ENCODE measurements around the gene RBMS3.
"Not testable (repeated sequence)": the region's sequence is repeated elsewhere in the genome, so short reads cannot be mapped to it uniquely, and the experiment has no call there.

RBMS3 gene

DNA sequence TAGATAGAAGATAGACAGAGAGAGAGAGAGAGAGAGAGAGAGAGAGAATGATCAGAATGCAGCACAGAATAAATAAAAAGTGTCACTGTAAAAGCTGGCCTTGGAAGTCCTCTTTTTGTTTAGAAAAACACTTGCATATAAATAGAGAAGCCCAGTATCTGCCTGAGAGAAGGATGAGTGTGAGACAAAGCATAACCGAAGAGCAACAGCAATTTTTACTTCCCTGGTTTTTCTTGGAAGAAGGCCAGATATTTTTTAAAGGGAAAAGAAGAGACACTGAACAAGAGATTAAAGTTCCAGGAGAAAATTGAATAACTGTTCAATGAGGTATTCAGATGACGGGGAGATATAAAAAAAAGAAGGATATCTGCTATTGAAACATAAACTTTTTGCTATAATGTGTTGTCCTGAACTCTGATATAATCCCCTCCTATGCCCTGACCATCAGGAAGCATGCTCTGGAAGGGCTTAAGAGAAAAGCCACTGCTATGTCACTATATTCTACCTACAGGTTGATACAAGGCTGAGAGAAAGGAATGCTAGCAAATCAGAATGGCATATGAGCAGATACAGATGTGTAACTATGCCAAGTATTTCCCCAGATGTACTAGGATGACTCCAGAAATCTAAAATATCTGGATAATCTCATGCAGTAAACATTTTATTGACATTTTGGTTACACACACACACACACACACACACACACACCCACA, 358.9 kb downstream of the RBMS3 start:
- no peak for DNase-seq

DNA sequence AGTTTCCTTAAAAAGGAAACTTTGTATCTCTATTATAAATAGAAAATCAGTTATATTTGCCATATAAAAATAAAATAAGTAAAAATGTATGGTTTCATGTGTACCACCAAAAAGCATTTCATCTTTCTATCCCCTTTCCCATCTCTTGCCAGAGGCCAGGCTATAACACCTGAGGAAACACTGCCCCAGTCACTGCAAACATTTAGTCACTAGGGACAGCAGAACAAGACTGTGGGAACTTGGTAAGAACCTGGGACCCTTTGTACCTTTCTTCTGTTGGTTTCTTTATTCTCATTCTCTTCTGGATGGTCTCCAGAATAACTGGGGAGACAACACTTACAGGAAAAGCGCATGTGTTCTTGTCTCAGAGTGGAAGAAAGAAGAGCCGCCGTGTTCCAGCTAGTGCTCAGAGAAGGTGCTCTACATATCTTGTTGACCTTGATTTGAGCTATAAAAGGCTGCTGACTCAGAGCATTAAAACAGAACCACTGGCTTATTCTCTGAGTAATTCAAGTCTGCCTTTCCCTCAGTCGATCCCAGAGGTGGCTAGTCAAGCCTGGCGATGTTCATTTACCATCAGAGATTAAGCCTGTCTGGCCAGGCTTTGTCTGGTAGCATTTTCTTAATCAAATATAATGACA, 361.6 kb downstream of the RBMS3 start:
- no peak for DNase-seq

DNA sequence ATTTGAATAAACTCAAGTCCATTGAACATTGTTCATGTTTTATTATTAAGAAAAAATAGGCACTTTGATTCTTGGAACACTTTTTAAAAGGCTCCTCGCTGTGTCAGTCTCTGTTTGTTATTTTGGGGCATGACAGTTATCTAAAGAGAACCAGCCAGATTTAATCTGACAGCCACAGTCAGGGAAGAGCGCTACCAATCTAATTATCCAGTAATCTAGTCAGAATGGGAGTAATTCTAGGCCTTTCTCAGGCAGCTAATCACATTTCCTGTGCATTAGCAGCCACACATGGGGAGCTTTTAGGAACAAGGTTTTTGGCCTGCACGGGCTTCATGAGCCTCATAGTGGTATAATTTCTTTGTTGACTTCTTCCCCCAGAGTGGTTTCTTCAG, 362.2 kb downstream of the RBMS3 start:
- DNase-seq: no peak

DNA sequence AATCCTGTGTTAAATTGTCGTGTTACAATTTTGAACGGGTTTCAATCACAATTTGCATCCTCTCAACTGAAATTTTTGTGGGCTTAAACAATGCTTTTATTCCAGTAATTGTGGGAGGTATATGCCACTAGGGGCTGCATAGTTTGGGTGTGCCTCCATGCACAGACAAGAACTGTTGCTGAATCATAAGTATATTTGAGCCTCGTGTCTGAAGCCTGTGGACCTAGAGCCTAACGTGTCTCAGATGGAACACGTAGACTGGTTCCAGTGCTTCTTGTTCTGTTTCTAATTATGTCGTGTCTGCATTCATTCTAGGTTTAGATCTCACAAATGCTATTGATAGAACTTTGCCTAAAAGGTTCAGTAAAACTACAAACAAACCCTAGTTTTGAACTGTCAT, 363.4 kb downstream of the RBMS3 start:
- DNase-seq: no peak

DNA sequence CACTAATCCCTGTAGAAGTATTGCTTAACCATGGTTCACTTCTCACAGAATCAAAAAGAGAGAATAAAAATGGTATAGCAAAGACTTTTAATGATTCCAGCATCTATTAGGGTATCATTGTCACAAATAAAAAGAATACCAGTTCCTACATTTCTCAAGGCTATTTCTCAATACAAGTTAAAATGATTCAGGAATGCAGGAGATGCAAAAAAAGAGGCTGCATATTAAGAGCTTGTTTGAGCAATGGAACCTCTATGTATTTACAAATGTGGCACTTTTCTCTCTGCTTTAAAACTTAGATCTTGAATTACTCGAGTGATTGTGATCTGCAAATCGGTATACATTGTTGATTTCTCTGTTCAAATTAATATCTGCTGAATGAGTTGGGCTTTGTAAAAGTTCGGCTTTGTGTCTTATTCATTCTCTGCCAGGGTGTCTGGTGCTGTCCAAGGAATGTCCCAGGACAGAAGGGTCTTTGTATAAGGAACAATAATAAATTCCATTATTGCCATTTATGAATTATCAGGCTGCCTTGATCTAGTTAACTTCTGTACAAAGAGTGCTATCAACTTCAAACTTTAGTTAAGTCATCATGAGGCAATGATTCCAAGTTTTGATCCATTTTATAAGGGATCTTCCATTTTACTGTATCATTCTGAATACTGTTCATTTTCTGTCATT, 364.2 kb downstream of the RBMS3 start:
- DNase-seq: no peak

DNA sequence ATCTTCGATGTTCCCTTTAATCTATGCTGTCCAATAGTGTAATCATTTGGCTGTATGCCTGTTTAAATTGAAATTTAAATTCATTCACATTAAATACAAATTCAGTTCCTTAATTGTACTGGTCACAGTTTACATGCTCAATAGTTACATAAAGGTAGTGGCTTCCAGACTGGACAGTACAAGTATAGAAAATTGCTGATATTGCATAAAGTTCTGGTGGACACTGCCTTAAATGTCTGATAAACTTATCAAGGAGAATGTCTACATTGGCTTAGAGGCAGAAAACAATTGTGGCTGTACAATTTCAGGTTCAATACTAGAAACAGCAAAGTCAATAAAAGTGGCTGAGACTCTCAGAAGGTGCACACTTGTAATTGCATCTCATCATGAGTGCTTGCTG, 365.2 kb downstream of the RBMS3 start:
- no peak for DNase-seq

DNA sequence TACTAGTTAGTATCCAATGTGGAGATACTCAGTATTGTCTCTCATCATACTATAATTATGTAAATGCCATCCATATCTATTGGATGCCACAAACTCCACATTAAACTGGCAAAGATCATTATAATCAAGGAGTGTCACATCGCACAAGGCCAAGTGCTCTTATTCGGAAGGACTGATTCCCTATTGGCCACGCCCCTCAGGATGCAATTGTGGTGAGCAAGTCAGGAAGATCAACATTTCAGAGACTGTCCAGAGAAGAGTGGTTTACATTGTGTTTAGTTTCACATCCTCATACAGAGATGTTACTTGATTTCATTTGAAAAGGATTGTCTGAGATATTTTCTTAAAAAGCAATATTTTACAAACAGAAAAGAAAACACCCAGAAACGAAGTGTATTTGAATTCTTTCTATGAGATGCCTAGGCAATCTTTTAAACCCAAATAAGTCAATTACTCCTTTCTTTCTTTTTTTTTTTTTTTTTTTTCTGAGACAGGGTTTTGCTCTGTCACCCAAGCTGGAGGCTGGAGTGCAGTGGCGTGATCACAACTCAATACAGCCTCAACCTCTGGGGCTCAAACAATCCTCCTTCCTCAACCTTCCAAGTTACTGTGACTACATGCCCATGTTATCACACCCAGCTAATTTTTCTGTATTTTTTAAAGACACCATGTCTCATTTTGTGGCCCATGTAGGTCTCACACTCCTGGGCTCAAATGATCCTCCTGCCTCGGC, 369.1 kb downstream of the RBMS3 start:
- DNase-seq: no peak

DNA sequence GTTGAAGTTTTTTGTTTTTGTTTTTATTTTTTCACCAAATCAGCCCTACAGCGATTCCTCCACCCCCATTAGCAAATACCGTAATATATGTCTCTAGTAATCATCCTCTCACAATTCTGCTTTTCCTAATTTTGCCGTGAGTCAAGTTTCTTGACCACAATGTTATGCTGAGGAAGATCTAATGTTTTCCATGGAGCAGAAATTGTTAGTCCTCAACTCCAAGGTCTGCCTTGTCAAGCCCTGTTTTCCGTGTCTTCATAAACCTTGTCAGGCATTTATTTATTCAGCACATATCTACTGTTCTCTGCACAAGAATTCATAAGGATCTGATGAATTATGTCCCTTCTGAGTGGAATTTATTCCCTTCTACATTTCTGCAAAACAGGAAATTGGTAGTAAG, 372.8 kb downstream of the RBMS3 start:
- DNase-seq: no peak

DNA sequence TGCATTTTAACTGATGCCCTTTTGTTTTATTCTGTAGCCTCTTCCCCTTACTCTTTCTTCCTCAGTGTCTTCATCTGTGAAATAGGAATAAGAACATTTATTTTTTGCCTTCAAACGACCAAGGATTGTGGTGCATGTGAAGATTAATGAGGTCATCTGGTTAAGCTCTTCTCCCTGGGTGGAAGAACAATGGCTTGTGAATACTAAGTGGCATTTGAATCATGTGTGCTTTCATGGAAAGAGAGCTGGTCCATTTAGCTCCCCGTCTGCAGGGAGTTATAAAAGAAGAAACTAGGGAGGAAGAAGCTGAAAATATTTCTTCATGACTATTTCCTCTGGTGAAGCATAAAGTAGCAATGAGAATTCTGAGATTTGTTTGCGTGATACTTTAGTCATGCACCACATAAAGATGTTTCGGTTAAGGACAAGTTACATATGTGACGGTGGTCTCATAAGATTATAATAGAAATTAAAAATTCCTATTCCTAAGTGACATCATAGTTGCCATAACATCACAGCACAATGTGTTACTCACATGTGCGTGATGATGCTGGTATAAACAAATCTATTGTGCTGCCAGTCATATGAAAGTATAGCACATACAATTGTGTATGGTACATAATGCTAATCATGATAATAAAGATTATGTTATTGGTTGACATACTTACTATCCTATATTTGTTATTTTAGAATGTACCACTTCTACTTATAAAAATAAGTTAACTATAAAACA, 374.3 kb downstream of the RBMS3 start:
- no peak for DNase-seq

DNA sequence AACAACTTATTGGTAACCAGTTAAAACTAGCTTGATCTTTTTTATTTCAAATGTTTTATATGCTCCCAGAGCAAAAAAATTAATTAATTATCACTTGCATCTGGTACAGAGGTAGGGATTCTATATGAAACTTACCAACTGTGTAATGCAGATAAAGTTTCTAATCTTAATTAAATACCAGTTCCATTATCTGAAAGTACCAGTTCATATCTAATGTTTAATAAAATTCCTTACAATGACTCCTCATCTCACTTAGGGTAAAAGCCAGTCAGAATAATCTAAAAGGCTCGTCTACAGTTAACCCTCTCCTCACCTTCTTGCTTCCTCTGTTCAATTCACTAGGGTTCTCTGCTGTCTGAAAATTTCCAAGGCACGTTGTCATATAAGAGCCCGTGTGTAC, 384.8 kb downstream of the RBMS3 start:
- no peak for DNase-seq

DNA sequence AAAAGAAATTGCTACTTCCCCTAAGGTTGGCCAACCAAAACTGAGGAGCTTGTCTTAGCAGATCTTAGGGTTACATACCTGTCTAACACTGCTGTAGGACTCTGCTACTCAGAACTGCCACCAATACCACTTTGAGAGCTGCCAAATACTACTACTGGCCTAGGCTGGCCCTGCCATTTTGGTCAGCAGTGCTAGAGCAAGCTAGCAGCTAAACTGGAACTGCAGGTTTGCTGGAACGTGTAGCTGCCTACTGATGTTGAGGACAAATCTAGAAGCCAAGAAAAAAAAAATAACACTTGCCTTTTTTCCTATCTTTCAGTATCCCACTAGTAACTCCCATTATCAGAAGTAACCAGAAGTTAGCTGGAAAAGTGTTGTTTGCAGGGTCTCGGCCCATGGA, 387.4 kb downstream of the RBMS3 start:
- no peak for DNase-seq

DNA sequence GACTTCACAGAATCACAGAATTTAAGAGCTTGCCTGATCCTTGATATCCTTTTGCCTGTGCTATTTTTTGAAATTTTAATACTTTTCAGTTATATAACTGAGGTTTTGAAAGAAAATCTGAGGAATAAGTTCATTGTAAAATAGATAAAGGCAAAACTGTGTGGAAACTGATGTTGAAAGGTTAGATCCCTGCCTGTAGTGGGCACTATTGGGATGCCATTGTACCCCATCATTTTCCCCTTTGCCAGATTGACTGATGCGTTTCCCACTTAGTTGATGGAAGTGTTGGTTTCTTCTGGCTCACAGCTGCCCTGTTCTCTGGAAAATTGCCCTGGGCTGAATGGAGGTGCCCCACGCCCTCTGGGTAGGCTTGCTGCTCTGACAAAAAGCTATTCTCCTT, 387.9 kb downstream of the RBMS3 start:
- no peak for DNase-seq

DNA sequence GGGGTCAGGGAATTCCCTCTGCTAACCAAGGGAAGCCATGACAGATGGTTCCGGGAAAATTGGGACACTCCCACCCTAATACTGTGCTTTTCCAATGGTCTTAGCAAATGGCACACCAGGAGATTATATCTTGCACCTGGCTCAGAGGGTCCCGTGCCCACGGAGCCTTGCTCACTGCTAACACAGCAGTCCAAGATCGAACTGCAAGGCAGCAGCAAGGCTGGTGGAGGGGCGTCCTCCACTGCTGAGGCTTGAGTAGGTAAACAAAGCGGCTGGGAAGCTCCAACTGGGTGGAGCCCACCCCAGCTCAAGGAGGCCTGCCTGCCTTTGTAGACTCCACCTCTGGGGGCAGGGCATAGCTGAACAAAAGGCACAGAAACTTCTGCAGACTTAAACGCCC, 389.6 kb downstream of the RBMS3 start:
- not testable (repeated sequence) for DNase-seq

DNA sequence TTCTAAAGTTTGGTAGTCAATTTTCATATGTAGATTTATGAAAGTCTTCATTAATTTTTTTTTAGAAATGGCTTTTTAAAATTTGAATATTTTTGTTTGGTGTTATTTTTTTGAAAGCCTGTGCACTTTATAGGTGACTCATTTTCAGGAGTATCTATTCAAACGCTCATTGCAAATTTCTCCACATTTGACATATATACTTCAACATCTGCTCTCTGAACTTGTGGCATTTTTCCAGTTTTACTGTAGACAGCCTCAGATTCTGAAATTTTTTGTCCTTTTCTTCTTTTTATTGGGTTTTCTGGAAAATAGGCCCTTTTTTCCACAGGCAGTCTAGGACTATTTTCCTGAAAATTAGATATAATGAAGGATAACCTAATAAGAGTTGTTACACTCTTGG, 396.6 kb downstream of the RBMS3 start:
- no peak for DNase-seq

DNA sequence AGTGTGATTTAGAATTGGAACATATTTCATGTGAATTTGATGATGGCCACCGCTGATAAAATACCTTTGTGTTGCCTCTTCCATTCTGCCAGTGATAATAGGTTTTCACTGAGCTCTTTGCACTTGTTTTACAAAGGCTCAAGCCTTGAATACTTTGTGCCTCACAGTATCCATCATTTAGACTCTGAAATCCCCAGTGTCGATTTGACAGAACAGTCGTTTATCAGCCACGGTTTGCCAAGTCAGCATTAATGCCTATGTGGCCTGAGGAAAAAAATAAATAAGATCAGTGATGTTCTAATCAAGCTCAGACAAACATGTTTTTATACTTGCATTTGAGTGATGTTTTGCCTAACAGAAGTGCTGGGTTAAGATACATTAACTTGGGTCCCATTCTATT, 399.1 kb downstream of the RBMS3 start:
- no peak for DNase-seq

DNA sequence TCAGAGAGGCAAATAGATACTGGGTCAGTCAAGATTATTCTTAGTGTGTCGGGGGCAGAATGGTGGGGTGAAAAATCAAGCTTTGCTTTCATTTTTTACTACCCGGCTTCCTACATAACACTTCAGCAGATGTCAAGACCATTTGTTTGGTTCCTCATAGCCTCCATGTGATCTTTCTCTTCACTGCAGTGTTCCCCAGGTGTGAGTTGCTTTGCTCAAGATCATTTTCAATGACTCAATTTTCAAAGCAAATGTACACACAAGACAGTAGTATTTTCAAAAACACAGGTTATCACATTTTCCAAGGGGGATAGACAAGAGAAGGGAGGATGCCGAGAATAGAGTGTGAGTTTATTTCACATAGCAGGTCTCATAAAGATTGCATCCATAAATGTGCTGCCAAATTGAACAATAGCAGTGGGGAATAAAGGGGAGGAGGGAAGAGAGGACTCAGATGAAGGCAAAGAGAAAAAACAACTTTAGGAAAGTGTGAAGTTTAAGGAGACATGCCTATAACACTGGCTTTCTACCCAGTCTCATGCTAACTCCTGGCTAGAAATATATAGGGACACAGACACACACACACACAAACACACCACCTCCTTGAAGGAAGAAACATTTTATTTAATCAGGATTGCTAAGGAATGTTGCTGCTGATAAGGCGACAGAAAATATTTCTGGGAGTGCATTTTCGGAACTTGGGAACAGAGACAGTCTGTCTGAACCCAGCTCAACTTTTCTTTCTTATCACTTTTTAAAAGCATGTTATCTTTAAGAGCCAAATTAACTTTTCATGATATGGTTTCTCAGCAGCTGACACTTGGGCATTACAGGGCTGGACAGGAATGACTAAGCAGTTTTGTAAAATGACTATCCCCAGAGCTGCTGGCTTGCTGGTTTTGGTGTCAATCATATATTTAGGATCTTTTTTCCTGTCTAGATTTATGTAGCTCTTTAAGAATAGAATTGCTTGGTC, 402.4 kb downstream of the RBMS3 start:
- DNase-seq: no peak

DNA sequence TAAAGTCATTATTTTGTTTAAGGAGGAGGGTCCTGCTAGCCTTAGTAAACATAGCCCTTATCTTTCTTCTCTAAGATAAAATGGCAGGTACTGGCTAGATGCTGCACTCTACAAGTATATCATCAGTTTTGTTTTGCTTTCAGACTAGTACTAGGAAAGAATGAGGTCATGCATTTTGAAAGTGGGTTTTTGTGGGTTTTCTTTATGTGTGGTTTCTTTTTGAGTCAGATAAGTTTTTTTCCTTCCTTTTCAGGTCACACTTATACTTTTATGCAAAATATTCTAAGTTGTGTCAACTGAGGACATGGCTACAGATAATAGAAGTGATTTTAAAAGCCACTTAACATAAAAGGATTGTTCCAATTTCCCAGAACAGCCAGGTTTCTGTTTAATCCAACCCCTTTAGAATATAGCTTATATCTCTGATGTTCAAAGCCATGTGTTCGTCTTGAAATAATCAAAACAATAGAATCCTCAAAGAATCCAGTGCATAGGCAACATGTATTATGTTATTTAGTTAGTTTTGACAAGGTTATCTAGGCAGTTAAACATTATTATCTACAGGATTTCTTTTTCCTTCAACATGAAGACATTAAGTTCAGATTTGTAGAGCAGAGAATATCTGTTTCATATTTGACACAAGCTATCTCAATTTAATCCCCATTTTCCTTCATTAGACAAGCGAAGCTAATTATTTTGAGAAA, 406.2 kb downstream of the RBMS3 start:
- DNase-seq: no peak

DNA sequence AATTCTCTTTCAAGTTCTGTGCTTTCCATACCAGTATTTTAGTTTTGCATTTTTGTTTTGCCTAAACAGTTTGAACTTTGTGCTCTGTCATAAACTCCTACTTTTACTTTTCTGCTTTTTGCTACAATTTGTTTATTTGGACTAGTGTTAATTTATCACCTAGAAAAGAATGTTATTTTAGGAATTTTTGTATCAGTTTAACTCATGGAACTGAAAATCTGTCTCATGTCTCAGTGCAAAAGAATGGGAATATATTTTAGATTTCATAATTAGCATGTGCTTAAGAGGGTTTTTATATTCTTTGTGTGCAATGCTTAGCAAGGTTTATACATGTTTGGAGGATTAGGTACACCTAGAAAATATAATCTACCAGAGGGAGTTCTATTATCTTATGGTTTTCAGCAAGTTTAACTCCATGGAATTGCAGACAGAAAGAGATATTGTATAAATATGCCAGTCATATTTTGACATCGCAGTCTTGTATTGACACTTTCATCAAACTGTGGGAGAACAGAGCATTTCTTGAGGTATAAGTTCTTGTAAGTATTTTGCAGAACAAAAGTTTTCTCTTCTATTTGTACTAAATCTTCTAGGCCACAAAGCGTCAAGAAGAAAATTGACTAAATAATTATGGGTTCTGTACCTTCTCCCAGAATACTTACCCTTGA, 409.9 kb downstream of the RBMS3 start:
- DNase-seq: no peak

DNA sequence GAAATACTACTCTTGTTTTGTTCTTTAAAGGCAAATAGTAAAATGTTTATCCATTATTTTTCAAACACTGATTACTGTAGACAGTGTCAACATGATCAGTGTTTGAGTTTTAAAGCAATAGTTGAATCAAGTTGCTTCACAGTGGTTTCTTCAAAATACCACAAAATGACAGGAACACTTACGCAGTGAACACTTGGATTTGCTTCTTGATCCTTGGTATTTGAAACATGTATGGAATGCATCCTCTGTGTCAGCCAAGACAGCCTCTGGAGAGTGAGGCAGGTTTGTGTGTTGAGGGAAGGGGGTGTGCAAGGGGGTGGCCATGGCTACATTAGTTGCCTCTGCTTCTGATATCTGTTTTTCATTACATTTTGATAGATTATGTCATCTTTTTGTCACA, 413.0 kb downstream of the RBMS3 start:
- DNase-seq: no peak

DNA sequence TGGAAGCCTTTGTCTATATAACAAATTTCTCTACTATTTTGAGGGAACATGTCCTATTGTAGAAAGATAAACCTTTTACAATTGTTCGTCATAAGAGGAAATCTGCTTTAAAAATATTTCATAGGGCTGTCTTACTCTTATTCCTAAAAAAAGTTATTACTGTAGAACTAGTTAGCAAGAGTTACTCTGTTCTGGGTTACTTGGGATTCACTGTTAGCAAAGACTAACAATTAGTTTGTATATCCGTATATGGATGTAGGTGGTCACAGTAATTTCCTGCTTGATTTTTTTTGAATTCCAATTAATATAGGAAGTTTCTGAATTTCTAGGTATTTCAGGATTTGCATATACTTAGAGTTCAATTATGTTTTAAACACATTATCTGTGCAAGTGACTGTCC, 413.5 kb downstream of the RBMS3 start:
- no peak for DNase-seq

DNA sequence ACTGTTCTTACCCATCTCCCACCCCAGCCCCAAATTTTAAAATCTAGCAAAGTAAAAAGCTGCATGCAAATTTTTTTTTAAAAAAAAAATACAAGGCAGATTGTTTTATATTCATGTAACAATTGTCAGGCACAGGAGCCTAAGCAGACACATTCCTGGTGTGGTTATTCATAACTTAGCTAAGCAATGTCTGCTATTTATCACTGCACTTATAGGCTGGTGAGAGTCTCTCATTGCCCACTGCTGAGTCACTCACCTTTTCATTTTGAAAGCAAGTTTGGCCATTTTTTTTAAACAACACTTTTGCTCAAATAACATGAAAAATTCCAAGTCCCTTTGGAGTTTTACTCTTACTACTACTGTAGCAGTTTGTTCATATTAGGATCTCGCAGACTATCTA, 413.9 kb downstream of the RBMS3 start:
- no peak for DNase-seq

All from stimulated activated CD4-positive, alpha-beta T cell treated with anti-CD3 and anti-CD28 coated beads, Interleukin-2, amount 100 ng/mL, for 48 hours (primary cell).